HG02623 (cell line): ENCODE results near the gene POU3F1.
A peak's percentile ranks its signal among the peaks of the same experiment; 100 is the strongest.
"Not testable (repeated sequence)": the region's sequence is repeated elsewhere in the genome, so short reads cannot be mapped to it uniquely, and the experiment has no call there.

Experiments
- ATAC-seq: cut with Tn5 transposase; IDR thresholded peaks from one replicate; pipeline ENCODE4 v1.9.1; 2021; ENCODE audit warnings: moderate library complexity; ENCODE audit not compliant: unreplicated experiment

POU3F1 gene

DNA sequence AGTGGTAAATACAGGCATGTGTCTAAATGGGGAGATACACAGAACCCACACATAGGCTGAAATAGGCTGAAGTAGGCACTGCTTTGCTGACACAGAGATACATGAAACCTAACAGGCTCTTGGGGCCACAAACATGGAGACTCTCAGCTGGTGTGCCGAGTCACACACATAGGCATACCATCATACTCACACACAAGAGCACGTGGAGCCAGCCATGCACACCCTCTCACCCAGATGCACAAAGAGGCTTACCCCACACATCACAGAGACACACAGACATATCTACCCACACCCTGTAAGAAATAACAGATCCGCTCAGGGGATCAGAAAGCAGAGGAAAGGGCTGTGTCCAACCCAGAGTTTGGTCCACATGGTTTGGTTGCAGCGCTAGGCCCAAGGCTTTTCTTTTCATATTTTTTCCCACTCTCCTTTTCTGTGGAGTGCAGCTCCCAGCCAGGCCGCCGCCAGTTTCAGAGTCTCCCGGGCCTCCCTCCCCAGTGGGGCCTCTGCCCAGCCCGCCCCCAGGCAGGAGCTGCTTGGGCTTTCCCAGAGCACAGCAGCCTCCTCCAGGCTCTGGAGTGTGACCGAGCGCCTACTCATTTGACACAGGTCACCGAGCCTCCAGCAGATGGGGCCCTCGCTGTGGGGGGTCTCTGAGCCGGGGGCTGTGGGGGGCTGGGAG lies 3.9 kb upstream of the POU3F1 start:
- ATAC-seq: no peak

- ATAC-seq: no peak
These were observed 1.1 kb upstream of the POU3F1 start for GRCh38 chr1:38047603-38048141.

DNA sequence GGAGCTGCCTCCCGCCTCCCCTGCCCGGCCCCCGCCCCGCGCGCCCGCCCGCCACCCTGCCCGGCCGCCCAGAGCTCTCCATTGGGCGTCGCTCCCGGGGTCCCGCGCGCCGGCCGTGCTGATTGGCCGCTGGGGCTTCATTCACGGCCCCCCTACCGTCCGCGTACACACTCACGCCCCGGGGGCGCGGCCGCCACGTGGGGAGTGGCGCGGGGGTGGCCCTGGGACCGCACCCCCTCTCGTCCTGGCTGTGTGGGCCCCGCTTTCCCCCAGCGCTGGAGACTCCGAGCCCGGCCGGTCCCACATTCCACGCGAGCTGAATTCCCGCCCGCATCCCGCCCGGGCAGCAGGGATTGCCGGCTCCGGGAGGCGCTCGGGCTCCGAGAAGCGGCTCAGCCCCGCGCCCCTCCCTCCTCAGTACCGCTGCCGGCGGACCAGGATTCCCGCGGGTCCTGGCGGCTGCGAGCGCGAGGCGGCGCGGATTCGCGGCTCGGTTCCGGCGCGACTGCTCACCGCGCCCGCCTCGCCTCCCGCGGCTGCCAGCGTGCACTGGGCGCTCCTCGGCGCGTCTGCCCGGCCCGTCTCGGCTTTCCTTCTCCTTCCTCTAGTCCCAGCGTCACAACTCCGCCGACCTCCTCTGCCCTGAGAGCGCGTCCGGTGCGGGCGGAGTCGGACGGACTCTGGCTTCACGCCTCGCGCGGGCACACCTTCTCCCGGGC lies 450 bp upstream of the POU3F1 start:
- ATAC-seq: peak; percentile 69

DNA sequence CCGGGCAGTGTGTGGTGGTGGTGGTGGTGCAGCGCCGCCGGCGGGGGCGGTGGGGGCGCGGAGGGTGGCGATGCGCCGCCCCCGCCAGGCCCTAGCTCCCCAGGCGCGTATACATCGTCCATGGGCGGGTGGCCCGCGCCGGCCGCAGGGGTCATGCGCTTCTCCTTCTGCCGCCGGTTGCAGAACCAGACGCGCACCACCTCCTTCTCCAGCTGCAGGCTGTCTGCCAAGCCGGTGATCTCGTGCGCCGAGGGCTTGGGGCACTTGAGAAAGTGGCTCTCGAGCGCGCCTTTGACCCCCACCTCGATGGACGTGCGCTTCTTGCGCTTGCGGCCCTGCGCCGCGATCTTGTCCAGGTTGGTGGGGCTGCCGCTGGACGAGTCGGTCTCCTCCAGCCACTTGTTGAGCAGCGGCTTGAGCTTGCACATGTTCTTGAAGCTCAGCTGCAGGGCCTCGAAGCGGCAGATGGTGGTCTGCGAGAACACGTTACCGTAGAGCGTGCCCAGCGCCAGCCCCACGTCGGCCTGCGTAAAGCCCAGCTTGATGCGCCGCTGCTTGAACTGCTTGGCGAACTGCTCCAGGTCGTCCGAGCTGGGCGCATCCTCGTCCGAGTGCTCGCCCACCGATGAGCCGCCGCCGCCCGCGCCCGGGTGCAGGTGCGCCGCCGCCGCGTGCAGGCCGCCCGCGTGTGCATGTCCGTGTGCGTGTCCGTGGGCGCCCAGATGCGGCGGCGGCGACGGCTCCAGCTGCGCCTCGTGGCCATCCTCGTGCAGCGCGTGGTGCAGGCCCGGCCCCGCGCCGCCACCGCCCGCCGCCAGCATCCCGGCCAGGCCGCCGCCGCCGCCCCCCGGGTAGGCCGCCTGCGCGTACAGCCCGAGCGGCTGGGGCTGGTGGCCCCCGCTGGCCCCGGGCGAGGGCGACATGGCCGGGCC lies 926 bp downstream of the POU3F1 start:
- ATAC-seq: peak; percentile 2

GRCh38 chr1:38044221-38045215 lies 2.1 kb downstream of the POU3F1 start:
- no peak for ATAC-seq

DNA sequence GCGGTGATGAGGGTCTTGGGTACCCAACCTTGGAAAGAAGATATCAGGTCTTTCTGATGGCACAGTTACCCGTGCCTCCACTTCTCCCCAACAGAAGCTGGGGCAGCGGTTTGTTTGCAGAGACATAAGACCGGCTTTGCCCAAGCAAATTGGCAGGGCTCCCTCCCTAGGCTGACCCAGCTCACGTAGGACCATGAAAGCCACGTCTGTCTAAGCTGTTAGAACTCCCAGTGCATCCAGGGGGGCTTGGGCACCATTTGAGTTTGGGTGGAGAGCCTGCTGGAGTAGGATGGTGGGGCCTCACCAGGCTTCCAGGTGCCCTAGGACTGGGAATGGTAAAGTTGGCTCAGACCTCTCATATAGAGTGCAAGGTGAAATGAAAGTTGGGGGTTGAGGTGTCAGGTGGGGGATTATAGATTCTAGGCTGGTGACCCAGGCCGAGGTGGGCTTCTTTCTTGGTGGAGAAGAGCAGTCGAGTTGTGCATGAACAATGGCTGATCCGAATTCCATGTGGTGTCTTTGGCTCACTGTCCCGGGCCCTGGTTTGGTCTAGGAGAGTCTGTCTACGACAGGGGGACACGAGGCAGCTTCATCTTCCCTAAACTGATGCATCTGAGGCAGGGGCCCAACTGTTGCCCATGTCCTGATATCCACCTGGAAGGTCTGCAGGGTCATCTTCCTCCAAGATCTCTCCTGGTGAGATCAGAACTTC lies 3.4 kb downstream of the POU3F1 start:
- no peak for ATAC-seq

DNA sequence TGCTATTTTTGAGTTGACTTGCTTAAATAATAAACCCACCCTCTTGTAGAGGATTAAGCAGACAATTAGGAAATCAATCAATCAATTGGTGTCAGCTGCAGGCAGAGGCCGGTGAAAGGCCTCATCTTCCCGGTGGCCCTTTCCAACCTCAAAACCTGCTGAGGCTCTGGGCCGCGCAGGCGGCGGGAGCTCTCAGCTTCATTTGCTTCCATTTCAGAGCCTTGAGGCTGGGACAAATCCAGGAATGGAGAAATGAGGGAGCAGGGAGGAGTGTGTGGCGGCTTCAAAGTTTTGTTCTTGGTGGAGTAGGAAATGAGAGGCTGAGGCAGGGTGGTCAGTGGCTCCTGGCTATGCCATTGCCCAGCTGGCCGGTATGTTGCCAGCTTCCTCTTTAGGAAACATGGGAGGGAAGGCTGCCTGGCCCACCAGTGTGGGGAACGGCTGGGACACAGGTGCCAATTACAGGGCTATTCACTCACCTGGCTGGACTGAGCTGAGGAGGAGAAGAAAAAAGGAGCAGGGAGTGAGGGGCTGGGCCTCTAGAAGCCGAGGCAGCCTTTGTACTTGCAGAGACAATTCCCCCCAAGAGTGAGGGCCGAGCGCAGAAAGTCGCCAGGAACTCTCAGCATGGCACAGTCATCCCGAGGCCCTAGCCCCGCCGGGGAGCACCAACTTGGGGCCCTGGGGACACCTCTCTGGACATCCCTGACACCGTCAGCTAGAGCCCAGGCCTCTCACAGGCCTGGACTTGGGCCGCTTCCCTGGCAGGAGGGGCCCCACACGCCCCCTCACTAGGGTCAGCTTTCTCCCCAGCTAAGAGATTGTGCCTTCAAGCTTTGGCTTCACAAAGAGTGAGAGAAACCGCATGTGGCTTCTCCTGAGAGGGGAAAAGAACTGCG lies 4.4 kb downstream of the POU3F1 start:
- no peak for ATAC-seq

- no peak for ATAC-seq
These were observed 7.1 kb downstream of the POU3F1 start for GRCh38 chr1:38039331-38040088.

- no peak for ATAC-seq
These were observed 7.7 kb downstream of the POU3F1 start for GRCh38 chr1:38038861-38039260.

GRCh38 chr1:38037221-38037939 lies 9.2 kb downstream of the POU3F1 start:
- ATAC-seq: no peak

DNA sequence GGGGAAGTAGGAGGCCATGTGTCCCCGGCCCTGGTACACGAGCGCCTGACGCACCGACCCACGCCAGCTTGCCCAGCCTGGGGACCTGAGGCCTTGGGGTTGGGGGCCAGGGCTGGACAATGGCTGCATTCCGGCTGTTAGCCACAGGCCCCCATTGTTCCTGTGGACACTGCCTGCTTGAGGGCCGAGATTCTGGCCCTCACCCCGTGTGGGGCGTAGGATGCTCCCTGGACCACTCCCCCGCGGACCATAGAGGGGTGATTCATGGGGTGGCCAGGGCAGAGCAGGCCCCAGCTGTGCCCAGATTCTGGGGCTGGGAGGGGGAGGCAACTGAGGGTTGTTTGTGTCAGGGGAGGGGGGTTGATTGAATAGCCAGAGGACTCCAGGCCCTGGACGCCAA lies 11.7 kb downstream of the POU3F1 start:
- no peak for ATAC-seq

- ATAC-seq: not testable (repeated sequence)
These were observed 13.6 kb downstream of the POU3F1 start for GRCh38 chr1:38032992-38033391.

DNA sequence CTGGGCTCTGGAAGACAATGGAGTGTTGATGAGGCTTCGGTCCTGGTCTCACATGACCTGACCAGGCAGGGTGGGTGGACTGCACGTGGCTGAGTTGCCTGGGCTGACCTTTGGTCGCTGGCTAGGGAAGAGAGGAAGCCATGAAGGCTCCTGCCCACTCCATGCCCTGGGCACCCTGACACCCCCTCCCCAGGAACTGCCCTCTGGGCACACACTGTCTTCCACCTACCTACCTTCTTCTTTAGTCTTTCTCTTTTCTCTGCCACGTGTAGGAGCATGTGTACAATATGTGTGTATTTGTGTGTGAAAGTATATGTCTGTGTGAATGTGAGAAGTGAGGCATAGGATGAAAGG lies 15.1 kb downstream of the POU3F1 start:
- ATAC-seq: no peak

DNA sequence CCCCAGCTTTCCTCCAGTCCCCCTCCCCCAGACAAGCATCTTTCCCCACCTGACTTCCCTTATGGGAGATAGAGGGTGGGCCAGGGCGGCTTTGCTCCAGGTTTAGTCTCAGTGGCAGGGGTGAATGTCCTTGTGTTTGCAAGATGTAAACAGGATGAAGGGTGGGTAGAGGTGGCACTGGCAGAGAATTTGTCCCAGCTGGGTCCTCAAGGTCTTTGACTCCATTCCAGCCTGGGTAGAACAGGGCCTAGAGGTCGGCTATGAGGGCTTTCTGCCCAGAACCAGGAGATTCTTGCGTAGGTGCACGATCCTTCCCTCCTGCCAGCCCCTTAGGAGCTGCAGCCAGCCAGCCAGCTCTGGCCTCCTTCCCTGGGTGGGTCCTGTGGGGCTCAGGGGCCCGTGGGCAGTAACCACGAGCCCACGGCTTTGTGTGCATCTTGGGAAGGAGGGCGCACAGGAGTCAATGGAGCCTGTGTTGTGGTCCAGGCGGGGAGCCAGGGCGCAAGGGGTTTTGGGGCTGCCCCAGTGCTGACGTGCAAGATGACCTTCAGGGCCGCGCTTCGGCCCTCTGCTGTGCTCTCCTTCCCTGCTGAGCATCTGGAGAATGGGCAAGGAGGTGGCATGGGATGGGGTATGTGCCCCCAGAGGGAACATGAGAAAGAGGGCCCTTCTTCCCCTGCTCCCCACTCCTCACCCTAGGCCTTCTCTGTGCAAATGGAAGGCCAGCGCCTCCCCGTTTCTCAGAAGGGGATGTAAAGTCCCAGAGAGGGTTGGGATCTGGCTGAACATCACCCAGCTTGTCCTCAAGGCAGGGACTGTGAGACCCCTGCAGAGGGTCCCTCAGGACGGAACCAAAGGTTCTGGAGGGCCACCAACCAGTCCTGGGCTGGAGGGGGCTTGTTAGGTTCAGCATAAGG lies 15.7 kb downstream of the POU3F1 start:
- no peak for ATAC-seq

- ATAC-seq: no peak
These were observed 16.7 kb downstream of the POU3F1 start for GRCh38 chr1:38029685-38030511.
